ENCODE measurements around the gene PEMT.

DNA sequence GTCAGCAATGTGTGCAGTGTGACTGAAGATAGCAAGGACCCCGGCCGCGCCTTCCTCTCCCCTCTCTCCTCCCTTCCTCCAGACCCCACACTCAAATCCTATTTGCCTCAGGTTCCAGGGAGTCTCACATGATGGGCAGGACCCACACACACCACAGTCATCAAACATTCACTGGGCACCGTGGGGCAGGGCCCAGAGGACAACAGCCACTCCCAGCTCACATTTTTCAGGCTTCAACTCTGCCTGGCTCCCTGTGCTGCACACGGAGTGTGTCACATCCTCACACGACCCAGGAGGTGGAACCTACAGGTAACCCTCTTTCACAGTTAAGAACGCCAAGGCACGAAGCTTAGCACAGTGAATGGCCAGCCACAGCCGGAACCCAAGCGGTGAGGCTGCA lies 30.5 kb downstream of the PEMT start:
- no peak for TF ChIP-seq POLR2AphosphoS5 (IDR thresholded peaks at IDR 0.05; ENCODE audit: borderline replicate concordance, low read depth, low read length)
- TF ChIP-seq EZH2 (IDR thresholded peaks at IDR 0.05) = no peak

Data from SK-N-MC (cell line).